GM21447 (cell line): Measurements from ENCODE around the gene PPP1R15A.
"Not testable (repeated sequence)": the region's sequence is repeated elsewhere in the genome, so short reads cannot be mapped to it uniquely, and the experiment has no call there.

ENCODE experiments used
- ATAC-seq: cut with Tn5 transposase; IDR thresholded peaks from one replicate; pipeline ENCODE4 v1.9.1; 2021; ENCODE audit not compliant: unreplicated experiment

Gene PPP1R15A

DNA sequence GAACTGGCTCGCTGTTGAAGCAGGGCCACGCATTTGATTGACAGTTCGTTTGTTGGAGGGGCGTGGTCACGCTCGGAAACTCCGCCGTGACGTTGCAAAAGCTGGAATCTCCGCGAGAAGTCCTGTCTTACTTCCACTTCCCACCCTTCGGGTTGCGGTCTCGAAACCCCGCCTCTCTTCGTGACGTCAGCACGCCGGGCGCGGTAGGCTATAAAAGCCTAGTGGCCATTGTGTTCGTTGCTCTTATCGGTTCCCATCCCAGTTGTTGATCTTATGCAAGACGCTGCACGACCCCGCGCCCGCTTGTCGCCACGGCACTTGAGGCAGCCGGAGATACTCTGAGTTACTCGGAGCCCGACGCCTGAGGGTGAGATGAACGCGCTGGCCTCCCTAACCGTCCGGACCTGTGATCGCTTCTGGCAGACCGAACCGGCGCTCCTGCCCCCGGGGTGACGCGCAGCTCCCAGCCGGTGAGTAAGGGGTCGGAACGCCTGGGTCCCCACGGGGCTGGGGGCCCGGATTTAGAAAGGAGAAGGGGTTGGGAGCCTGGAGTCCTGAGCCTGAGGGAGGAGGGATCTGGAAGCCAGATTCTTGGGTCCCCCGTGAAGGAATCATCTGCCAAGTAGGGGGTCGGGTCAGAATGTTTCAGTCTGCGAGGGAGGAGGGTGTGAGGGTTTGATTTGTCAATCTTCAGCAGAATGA is at the start of gene PPP1R15A:
TSS of gene PPP1R15A (plus strand) at position 240 of the 702 bp plus-strand sequence. CDS start 813 bp downstream, outside the sequence.
- ATAC-seq = peak; percentile 40

DNA sequence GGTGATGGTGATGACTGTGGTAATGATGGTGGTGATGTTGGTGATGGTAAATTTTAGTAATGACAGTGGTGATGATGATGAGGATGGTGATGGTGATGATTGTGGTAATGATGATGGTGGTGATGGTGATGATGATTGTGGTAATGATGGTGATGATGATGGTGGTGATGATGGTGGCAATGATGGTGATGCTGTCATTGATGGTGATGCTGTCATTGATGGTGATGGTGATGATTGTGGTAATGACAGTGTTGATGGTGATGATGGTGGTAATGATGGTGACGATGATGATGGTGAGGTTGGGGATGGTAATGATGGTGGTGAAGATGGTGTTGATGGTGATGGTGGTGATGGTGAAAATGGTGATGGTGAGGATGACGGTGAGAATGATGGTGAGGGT is 49.7 kb upstream of the PPP1R15A start:
- no peak for ATAC-seq

DNA sequence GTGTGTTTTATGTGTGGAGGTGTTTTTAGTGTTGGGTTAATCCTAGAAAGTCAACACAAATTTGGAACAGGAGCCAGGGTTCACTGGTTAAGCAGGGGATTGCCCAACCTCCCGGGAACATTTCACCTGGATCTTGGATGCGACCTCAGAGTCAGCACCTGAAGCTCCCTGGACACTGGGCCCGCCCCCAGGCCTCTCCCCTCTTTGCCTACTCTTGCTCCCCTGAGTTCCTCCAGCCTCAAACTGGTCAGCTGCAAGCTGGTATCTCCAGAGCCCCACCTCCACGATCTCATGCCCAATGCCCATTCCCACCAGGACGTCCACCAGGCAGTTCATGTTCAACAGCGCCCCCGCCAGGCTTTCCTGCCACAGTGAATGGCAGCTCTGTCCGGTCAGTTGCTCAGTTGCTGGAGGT is 45.6 kb upstream of the PPP1R15A start:
- ATAC-seq = no peak

- ATAC-seq = no peak
Observed at GRCh38 chr19:48830088-48830487, 42.1 kb upstream of the PPP1R15A start.

GRCh38 chr19:48830965-48831364 is 41.3 kb upstream of the PPP1R15A start:
- ATAC-seq = no peak

- no peak for ATAC-seq
Observed at GRCh38 chr19:48833049-48833448, 39.2 kb upstream of the PPP1R15A start.

- no peak for ATAC-seq
Observed at GRCh38 chr19:48833977-48834376, 38.2 kb upstream of the PPP1R15A start.

GRCh38 chr19:48835734-48836088 is 36.5 kb upstream of the PPP1R15A start:
- ATAC-seq = peak; percentile 75

GRCh38 chr19:48836089-48837017 is 35.9 kb upstream of the PPP1R15A start, which contains the start of gene HSD17B14:
HSD17B14 (minus strand) TSS chr19:48836491; CDS start chr19:48836411, 80 bp downstream.
- no peak for ATAC-seq

DNA sequence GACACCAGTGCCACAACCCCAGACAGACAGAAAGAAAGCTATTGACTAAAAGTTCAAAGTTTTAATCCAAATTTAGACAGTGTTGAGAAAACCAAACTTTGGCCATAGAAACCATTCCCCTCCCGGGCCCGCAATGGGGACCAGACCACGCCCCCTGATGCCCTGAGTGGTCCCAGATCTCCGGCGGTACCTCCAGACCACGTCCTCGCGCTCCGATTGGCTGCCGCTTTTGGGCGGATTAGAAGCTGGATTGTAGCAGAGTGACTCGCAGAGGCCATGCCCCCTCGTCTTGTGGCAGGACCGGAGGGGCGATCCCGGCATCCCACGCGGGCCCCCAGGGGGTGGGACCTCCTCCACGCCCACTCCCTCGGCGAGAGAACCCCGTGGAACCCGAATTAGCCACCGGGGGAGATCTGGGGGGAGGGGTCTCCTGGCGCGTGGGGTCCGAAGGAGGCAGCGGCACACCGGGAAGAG is 35.1 kb upstream of the PPP1R15A start:
- ATAC-seq = peak; percentile 54

GRCh38 chr19:48837687-48838086 is 34.5 kb upstream of the PPP1R15A start:
- no peak for ATAC-seq

DNA sequence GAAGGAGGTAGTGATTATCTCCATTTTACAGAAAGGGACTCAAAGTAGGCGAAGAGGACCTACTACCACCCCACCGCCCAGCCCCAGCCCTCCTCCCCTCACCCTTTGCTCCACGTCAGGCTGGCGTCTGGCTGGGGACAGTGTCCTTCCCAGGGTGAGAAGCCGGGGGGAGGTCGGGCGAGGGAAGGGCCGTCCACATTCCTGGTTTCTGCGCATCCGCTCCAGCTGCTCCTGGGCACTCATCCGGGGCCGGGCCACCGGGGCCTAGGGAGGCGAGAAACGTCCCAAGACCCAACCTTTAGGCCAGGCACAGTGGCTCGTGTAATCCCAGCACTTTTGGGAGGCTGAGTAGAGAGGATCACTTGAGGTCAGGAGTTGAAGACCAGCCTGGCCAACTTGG is 31.2 kb upstream of the PPP1R15A start:
- ATAC-seq = no peak

- no peak for ATAC-seq
Observed at GRCh38 chr19:48841571-48841970, 30.6 kb upstream of the PPP1R15A start.

DNA sequence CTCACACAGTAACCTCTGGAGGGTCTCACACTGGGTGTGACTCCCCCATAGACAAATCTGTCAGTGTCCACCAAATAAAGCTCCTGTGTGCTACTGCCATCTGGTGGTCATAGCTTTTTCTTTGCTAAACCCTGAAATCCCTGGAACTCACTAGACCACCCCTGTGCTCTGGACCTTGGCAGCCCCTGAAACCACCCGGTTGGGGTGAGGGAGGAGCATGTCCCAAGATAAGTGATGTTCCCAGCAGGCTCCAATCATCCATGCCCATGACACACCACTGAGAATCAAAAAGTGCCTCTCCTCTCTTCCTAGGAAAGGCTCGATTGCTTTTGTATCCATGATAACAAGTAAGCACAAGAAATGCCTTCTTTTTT is 29.4 kb upstream of the PPP1R15A start:
- no peak for ATAC-seq

- ATAC-seq = no peak
Observed at GRCh38 chr19:48844472-48844871, 27.7 kb upstream of the PPP1R15A start.

- ATAC-seq = no peak
Observed at GRCh38 chr19:48845384-48845783, 26.8 kb upstream of the PPP1R15A start.

- not testable (repeated sequence) for ATAC-seq
Observed at GRCh38 chr19:48846659-48847058, 25.6 kb upstream of the PPP1R15A start.

GRCh38 chr19:48852292-48852691 is 19.9 kb upstream of the PPP1R15A start:
- no peak for ATAC-seq

DNA sequence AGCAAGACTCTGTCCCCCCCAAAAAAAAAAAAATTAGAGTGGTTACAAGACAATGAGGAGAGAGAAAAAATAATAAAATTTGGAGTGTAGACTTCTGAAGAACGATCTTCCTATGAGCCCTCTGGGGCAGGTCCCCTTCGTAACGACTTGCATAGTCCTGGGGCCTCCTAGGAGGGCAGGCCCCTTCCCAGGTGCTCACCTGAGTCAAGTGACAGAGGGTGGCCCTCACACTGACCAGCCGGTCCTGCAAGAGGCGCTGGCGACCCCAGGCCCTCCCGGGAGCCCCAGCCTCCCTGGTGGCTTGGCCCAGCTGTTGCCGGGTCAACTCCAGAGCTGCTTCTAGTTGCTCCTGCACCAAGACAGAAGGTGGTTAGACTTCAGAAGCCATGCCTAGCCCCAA is 18.7 kb upstream of the PPP1R15A start:
- no peak for ATAC-seq

DNA sequence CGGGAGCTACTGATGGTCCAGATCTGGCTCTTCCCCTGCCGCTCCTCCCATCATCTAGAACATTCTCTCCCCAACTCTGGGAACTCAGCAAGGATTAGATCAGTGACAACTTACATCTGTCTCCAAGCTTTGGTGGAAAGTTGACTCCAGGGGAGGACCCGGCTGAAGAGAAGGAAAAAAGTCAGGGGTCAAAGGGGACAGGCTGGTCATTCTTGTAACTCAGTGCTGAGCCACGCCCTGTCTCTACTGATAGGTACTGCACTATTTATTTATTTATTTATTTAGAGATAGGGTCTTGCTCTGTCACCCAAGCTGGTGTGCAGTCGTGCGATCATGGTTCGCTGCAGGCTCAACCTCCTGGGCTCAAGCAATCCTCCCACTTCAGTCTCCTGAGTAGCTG is 18.1 kb upstream of the PPP1R15A start:
- no peak for ATAC-seq

GRCh38 chr19:48856921-48857320 is 15.3 kb upstream of the PPP1R15A start:
- ATAC-seq = no peak
